ACC112 (cell line): ENCODE results near the gene ZNF628.

Source experiments
- H2AFZ ChIP-seq: fragments of 200-600 bp; sonication (generic); one replicate; pipeline ENCODE4 v1.6.0; 2017; ENCODE audit warnings: antibody characterized with exemption, low read length; ENCODE audit not compliant: unreplicated experiment
- H3K27ac ChIP-seq: fragments of 200-600 bp; sonication (generic); 2 replicates; pipeline ENCODE4 v1.5.1; 2014; ENCODE audit warnings: low read depth, mild to moderate bottlenecking, antibody characterized with exemption, low read length, moderate library complexity
- H3K27me3 ChIP-seq: fragments of 200-600 bp; sonication (generic); 2 replicates; pipeline ENCODE4 v1.6.1; 2014; ENCODE audit warnings: mild to moderate bottlenecking, antibody characterized with exemption, low read length, moderate library complexity, mixed read lengths; ENCODE audit not compliant: insufficient read depth
- H3K36me3 ChIP-seq: fragments of 200-600 bp; sonication (generic); 2 replicates; pipeline ENCODE4 v1.6.1; 2016; ENCODE audit warnings: mild to moderate bottlenecking, antibody characterized with exemption, low read length, moderate library complexity, mixed read lengths; ENCODE audit not compliant: insufficient read depth
- H3K4me1 ChIP-seq: fragments of 200-600 bp; sonication (generic); one replicate; pipeline ENCODE4 v1.6.1; 2016; ENCODE audit warnings: low read length, mixed read lengths; ENCODE audit not compliant: insufficient read depth, unreplicated experiment, control insufficient read depth
- H3K4me3 ChIP-seq: fragments of 200-600 bp; sonication (generic); 2 replicates; pipeline ENCODE4 v1.5.1; 2014; ENCODE audit warnings: mild to moderate bottlenecking, low read depth, low read length
- H3K79me2 ChIP-seq: fragments of 200-600 bp; sonication (generic); one replicate; pipeline ENCODE4 v1.6.0; 2016; ENCODE audit warnings: low read length; ENCODE audit not compliant: control insufficient read depth, unreplicated experiment, insufficient read depth

ZNF628 gene

GRCh38 chr19:55466241-55466614 is 10.2 kb upstream of the ZNF628 start:
- no peak overlapping the region for H2AFZ ChIP-seq
- H3K27me3 ChIP-seq = no peaks in the 10 kb centered on the region
- no peak overlapping the region for H3K4me3 ChIP-seq
- H3K36me3 ChIP-seq = no peaks in the 10 kb centered on the region
- H3K27ac ChIP-seq = no peak overlapping the region
- H3K4me1 ChIP-seq = peaks cover 10% of the 10 kb centered on the region
- H3K79me2 ChIP-seq = no peaks in the 10 kb centered on the region

GRCh38 chr19:55467236-55468053 is 9.0 kb upstream of the ZNF628 start:
- H3K27me3 ChIP-seq = no peaks in the 10 kb centered on the region
- no peaks in the 10 kb centered on the region for H3K36me3 ChIP-seq
- no peaks in the 10 kb centered on the region for H3K79me2 ChIP-seq
- H3K4me3 ChIP-seq = no peak overlapping the region
- H2AFZ ChIP-seq = peak overlapping the region; percentile 78
- peaks cover 10% of the 10 kb centered on the region for H3K4me1 ChIP-seq
- H3K27ac ChIP-seq = no peak overlapping the region

- Histone ChIP-seq H3K27me3 (no peaks in the 10 kb centered on the region), H3K4me1 (peaks cover 10% of the 10 kb centered on the region), H3K27ac (no peak overlapping the region), H3K4me3 (no peak overlapping the region), H2AFZ (peak overlapping the region; percentile 75), H3K79me2 (no peaks in the 10 kb centered on the region), H3K36me3 (no peaks in the 10 kb centered on the region)
These were observed 8.4 kb upstream of the ZNF628 start for GRCh38 chr19:55468054-55468393.

- H2AFZ ChIP-seq = no peak overlapping the region
- peaks cover 10% of the 10 kb centered on the region for H3K4me1 ChIP-seq
- H3K27ac ChIP-seq = no peak overlapping the region
- no peak overlapping the region for H3K4me3 ChIP-seq
- no peaks in the 10 kb centered on the region for H3K27me3 ChIP-seq
- H3K36me3 ChIP-seq = no peaks in the 10 kb centered on the region
- no peaks in the 10 kb centered on the region for H3K79me2 ChIP-seq
These were observed 5.2 kb upstream of the ZNF628 start for GRCh38 chr19:55471266-55471665.

GRCh38 chr19:55472463-55472862 is 4.0 kb upstream of the ZNF628 start:
- no peak overlapping the region for H3K27ac ChIP-seq
- no peaks in the 10 kb centered on the region for H3K36me3 ChIP-seq
- H3K4me3 ChIP-seq = no peak overlapping the region
- no peak overlapping the region for H2AFZ ChIP-seq
- H3K79me2 ChIP-seq = no peaks in the 10 kb centered on the region
- no peaks in the 10 kb centered on the region for H3K27me3 ChIP-seq
- peaks cover 7% of the 10 kb centered on the region for H3K4me1 ChIP-seq

- H2AFZ ChIP-seq = no peak overlapping the region
- H3K4me1 ChIP-seq = peaks cover 6% of the 10 kb centered on the region
- H3K36me3 ChIP-seq = no peaks in the 10 kb centered on the region
- H3K27me3 ChIP-seq = no peaks in the 10 kb centered on the region
- no peak overlapping the region for H3K27ac ChIP-seq
- H3K79me2 ChIP-seq = peaks cover 8% of the 10 kb centered on the region
- H3K4me3 ChIP-seq = no peak overlapping the region
These were observed 3.0 kb upstream of the ZNF628 start for GRCh38 chr19:55473225-55474012.

- no peak overlapping the region for H3K4me3 ChIP-seq
- peaks cover 6% of the 10 kb centered on the region for H3K4me1 ChIP-seq
- no peak overlapping the region for H3K27ac ChIP-seq
- H3K79me2 ChIP-seq = peaks cover 8% of the 10 kb centered on the region
- H3K36me3 ChIP-seq = no peaks in the 10 kb centered on the region
- no peaks in the 10 kb centered on the region for H3K27me3 ChIP-seq
- H2AFZ ChIP-seq = no peak overlapping the region
These were observed 1.9 kb upstream of the ZNF628 start for GRCh38 chr19:55474269-55475265.

- no peak overlapping the region for H2AFZ ChIP-seq
- H3K79me2 ChIP-seq = peaks cover 8% of the 10 kb centered on the region
- H3K4me1 ChIP-seq = peaks cover 6% of the 10 kb centered on the region
- H3K27me3 ChIP-seq = no peaks in the 10 kb centered on the region
- H3K4me3 ChIP-seq = peak overlapping the region; percentile 92
- no peak overlapping the region for H3K27ac ChIP-seq
- no peaks in the 10 kb centered on the region for H3K36me3 ChIP-seq
These were observed 1.5 kb downstream of the ZNF628 start for GRCh38 chr19:55477905-55478304.

- no peaks in the 10 kb centered on the region for H3K27me3 ChIP-seq
- peaks cover 6% of the 10 kb centered on the region for H3K4me1 ChIP-seq
- H3K79me2 ChIP-seq = peaks cover 8% of the 10 kb centered on the region
- H3K36me3 ChIP-seq = no peaks in the 10 kb centered on the region
- H3K4me3 ChIP-seq = no peak overlapping the region
- no peak overlapping the region for H3K27ac ChIP-seq
- no peak overlapping the region for H2AFZ ChIP-seq
These were observed 1.9 kb downstream of the ZNF628 start for GRCh38 chr19:55478364-55478763.

GRCh38 chr19:55479045-55479444 is 2.6 kb downstream of the ZNF628 start:
- peaks cover 6% of the 10 kb centered on the region for H3K4me1 ChIP-seq
- H3K4me3 ChIP-seq = no peak overlapping the region
- no peak overlapping the region for H3K27ac ChIP-seq
- no peaks in the 10 kb centered on the region for H3K27me3 ChIP-seq
- peaks cover 8% of the 10 kb centered on the region for H3K79me2 ChIP-seq
- no peaks in the 10 kb centered on the region for H3K36me3 ChIP-seq
- no peak overlapping the region for H2AFZ ChIP-seq
